ENCODE data around the gene NTN1. TPM values are rescaled to one million over a fixed set of nuclear protein-coding genes. Genes with fewer than 3 reads are reported as not detected.

The NTN1 gene
- total RNA-seq, 1 donor from 2014 or later: 29.6 TPM

DNA sequence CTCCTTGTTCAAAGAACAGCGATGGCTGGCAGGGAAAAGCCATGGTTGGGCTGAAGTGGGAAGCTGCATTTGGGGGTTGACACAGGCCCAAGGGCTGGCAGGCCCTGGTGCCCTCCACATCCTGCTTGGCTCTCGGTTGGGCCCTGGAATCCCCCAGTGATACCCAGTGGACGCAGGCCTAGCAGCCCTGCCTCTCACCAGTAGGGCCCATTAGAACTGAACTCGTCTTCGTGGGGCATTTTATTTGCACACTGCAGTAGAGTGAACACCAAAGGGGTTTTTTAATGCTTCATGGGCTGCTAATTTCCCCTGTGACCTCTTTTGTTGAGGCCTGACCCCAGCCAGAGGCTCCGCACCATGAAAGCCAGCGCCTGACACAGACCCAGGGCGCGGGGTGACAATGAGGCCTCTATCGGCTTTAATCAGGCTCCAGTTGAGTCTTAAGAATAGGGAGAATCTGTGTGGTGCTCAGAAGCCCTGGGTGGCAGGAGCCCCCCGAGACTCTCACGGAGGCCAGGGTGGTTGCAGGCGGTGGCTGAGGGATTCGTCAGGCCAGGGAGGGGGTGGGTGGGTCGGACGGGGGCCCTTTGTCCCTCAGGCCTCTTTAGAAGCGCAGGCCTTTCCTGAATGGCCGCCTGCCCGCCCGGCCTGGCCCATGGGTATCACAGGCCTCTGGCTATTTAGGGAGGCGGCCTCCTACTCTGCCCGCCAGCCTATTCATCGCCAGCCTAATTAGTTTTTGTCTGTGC, 199.3 kb downstream of the NTN1 start:
- no peak for DNase-seq (ENCODE audit: low spot score in 2 of 2)
- Histone ChIP-seq H3K27me3 (no peaks in the 10 kb centered on the region), H3K4me1 (peaks cover 0 to 10% of the 10 kb centered on the region in 2 donors), H3K9me3 (peaks cover 5% of the 10 kb centered on the region in 2 donors), H3K27ac (peak overlapping the region in 1 of 2 donors; percentile 41), H3K36me3 (no peaks in the 10 kb centered on the region), H3K4me3 (no peak overlapping the region)
- intact Hi-C loops (cut with DNase I): no loop called here
- no peak for TF ChIP-seq CTCF (IDR thresholded peaks at IDR 0.05)

DNA sequence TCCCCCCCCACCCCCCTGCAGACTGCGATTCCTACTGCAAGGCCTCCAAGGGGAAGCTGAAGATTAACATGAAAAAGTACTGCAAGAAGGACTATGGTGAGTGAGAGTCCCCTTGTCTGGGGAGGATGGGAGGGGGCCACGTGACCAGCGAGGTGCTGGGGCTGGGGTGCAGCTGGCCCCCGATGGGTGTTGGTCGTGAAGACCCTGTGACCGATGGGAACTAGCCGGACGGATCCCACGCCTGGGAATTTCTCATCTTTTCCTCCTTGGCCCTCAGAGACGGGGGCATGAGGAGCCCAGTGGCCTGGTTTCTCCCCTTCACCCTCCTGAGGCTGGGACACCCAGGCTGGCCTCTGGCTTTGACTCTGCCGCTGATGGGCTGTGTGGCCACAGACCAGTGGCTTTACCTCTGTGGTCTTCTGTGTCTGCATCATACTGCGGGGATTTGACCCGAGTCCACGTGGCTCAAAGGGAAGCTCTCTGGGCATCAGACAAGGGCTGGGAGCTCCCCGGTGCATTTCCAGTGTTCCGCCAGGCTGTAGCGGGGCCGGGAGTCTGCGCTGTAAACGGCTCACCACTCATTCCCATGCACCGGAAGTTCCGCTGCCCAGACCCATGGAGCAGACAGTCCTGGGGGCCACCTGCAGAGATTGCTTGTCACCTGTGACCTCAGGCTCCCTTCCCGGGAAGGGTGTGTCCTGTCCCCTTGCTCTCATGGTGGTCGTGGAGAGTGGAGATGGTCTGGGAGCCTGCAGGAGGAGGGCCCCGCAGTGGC, 200.0 kb downstream of the NTN1 start:
- H3K9me3 ChIP-seq: no peaks in the 10 kb centered on the region
- intact Hi-C loops (cut with DNase I): no loop called here
- no peak overlapping the region for H3K4me3 ChIP-seq
- H3K27me3 ChIP-seq: no peaks in the 10 kb centered on the region
- no peak overlapping the region for H3K27ac ChIP-seq
- H3K36me3 ChIP-seq: no peaks in the 10 kb centered on the region
- DNase-seq (ENCODE audit: low spot score in 2 of 2): no peak
- H3K4me1 ChIP-seq: peaks cover 0 to 13% of the 10 kb centered on the region in 2 donors
- TF ChIP-seq CTCF (IDR thresholded peaks at IDR 0.05): no peak

DNA sequence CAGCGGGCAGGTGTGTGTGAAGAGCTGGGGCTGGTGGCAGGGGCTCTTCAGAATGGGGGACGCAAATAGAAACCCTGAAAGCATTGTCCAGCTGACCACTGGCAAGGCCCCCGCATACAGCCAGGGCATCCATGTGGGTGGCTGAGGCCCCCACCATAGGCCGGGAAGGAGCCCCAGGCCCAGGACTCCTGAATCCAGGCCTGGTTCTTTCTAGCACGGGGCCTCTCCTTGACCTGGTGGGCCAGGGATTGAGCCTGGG, 200.5 kb downstream of the NTN1 start:
- intact Hi-C loops (cut with DNase I): no loop called here
- H3K4me3 ChIP-seq: no peak overlapping the region
- H3K4me1 ChIP-seq: peaks cover 0 to 13% of the 10 kb centered on the region in 2 donors
- no peaks in the 10 kb centered on the region for H3K36me3 ChIP-seq
- no peak for TF ChIP-seq CTCF (IDR thresholded peaks at IDR 0.05)
- H3K9me3 ChIP-seq: no peaks in the 10 kb centered on the region
- H3K27me3 ChIP-seq: no peaks in the 10 kb centered on the region
- DNase-seq (ENCODE audit: low spot score in 2 of 2): no peak
- H3K27ac ChIP-seq: no peak overlapping the region

DNA sequence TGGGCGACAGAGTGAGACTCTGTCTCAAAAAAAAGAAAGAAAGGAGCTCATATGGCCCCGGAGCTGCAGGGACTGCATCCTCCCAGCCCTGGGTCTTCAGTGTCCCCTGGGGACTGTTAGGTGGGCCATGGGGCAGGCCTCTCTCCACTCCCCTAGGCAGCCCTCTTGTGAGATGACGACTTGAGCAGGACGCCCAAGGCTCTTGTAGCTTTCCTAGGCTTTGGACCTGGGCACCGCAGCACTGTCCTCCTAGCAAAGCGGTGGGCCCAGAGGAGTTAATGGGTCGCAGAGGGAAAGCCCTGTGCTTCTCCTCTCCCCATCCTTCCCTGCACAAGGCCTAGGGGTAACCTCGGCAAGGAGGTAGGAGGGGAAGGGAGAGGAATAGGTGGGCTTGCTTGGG, 202.2 kb downstream of the NTN1 start:
- H3K27me3 ChIP-seq: no peaks in the 10 kb centered on the region
- H3K4me3 ChIP-seq: no peak overlapping the region
- no peak overlapping the region for H3K27ac ChIP-seq
- no peak for TF ChIP-seq CTCF (IDR thresholded peaks at IDR 0.05)
- H3K4me1 ChIP-seq: peaks cover 4 to 14% of the 10 kb centered on the region in 2 donors
- no peak for DNase-seq (ENCODE audit: low spot score in 2 of 2)
- intact Hi-C loops (cut with DNase I): no loop called here
- no peaks in the 10 kb centered on the region for H3K9me3 ChIP-seq
- H3K36me3 ChIP-seq: no peaks in the 10 kb centered on the region

DNA sequence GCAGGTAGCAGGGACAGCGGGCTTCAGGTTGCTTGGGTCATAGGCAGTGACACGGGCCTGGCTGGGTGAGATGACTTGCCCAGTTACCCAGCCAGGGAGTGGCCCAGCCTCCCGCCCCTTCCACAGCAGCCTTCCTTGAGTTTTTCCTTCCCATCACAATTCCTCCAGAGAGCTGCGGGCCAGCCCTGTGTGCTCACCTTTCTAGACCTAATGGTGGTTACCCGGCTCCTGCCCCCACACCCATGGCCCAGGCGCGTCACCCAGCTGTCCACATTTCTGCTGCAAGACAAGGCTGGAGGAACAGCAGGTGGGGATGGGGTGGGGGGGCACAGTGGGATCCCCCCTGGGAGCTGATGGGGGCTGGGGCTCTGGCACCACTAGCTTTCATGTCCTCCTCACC, 203.2 kb downstream of the NTN1 start:
- Histone ChIP-seq H3K36me3 (no peaks in the 10 kb centered on the region), H3K9me3 (no peaks in the 10 kb centered on the region), H3K4me3 (no peak overlapping the region), H3K4me1 (peaks cover 4 to 20% of the 10 kb centered on the region in 2 donors), H3K27me3 (no peaks in the 10 kb centered on the region), H3K27ac (peak overlapping the region in 1 of 2 donors; percentile 57)
- intact Hi-C loops (cut with DNase I): no loop called here
- no peak for DNase-seq (ENCODE audit: low spot score in 2 of 2)
- no peak for TF ChIP-seq CTCF (IDR thresholded peaks at IDR 0.05)

Data from ascending aorta (tissue), 2 donors.